Activated CD8-positive, alpha-beta T cell treated with anti-CD3 and anti-CD28 coated beads for 36 hours (primary cell): ENCODE measurements around the gene SPATA9. TPM values are rescaled to one million over a fixed set of nuclear protein-coding genes. Genes with fewer than 3 reads are reported as not detected.
A peak's percentile ranks its signal among the peaks of the same experiment; 100 is the strongest.

Experiments
- ATAC-seq: fragments of 200-7000 bp; cut with Tn5 transposase; one replicate; pipeline ENCODE4 v1.10.0; 2021; ENCODE audit warnings: mild to moderate bottlenecking, moderate library complexity
- CTCF ChIA-PET: fragments of 350-600 bp; sonication (Branson Sonifier 250); formaldehyde crosslinking; loops from one replicate; lab custom pipeline; 2021; ENCODE audit warnings: antibody characterized with exemption; lab: Charles Lee
- POLR2A ChIA-PET: fragments of 350-600 bp; sonication (Branson Sonifier 250); formaldehyde crosslinking; loops from one replicate; lab custom pipeline; 2021; ENCODE audit warnings: antibody characterized with exemption; lab: Charles Lee
- DNase-seq: peaks from one replicate; pipeline ENCODE4 v3.0.0-alpha.2; 2020
- H3K27ac Mint-ChIP-seq: one replicate; pipeline ENCODE4 v1.8.0; 2021; ENCODE audit warnings: mild to moderate bottlenecking, mixed read lengths
- H3K27me3 Mint-ChIP-seq: one replicate; pipeline ENCODE4 v1.8.0; 2021; ENCODE audit warnings: mixed read lengths
- H3K36me3 Mint-ChIP-seq: one replicate; pipeline ENCODE4 v1.8.0; 2021; ENCODE audit warnings: low read depth, mixed read lengths
- H3K4me1 Mint-ChIP-seq: one replicate; pipeline ENCODE4 v1.8.0; 2021; ENCODE audit warnings: low read depth, mixed read lengths
- H3K4me3 Mint-ChIP-seq: one replicate; pipeline ENCODE4 v1.8.0; 2021; ENCODE audit warnings: mild to moderate bottlenecking, moderate library complexity, mixed read lengths
- H3K9me3 Mint-ChIP-seq: one replicate; pipeline ENCODE4 v1.8.0; 2021; ENCODE audit warnings: mixed read lengths
- intact Hi-C: fragments of 100-400 bp; cut with micrococcal nuclease; formaldehyde crosslinking; loops from one replicate; pipeline ENCODE4 v1.10.0; 2022
- total RNA-seq, 2 experiments: library from RNA; stranded (reverse); gene quantifications; one replicate each; pipeline ENCODE4 v1.2.3, GENCODE V29; 2021
- TF ChIP-seq, protein P1 (sequence below): fragments of 200-600 bp; IDR thresholded peaks from one replicate; pipeline ENCODE4 v1.8.0; 2022; ENCODE audit warnings: antibody characterized with exemption, mild to moderate bottlenecking

SPATA9 gene
- total RNA-seq, 2 experiments from 2014 or later, result not detected

DNA sequence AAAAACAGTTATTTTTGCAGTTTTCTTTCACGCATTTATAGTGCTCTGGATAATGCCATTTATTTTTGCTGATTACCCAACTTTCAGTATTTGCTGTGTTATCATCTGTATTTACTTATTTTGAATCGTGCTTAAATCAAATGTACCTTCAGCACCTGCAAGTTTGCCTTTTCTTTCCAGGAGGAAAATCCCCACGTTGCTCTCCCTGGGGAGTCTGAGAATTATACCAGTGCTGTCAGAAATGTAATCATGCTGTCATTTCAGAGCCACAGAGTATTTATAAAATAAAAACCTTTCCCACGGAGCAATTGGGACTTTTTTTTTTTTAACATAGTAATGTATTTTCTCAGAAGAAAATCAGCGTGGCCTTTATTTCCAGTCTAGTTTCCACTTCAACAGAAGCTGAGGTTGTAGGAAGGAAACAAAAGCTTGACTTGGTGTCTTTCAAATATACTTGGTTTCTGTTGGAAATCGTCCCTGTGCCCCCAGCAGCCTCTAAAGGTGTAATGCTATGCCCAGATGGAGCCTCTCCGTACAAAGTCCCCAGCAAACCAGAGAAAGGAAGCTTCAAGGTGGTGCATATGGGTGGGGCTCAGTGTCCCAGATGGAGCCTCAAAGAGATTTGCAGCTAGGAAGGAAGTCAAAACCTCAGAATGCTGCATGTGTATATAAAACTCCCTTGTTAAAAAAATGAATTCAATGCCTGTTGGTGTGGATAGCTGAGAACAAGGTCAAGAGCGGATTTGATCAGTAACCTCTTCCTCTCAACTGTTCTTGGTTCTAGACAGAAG, 60.8 kb downstream of the SPATA9 start:
- DNase-seq, result peak; percentile 13
- intact Hi-C loops, result loop anchor here (5.0 kb wide), 1 partner anchor 65 kb away; the partner anchor contains the start of gene ARSK
- ATAC-seq, result no peak

DNA sequence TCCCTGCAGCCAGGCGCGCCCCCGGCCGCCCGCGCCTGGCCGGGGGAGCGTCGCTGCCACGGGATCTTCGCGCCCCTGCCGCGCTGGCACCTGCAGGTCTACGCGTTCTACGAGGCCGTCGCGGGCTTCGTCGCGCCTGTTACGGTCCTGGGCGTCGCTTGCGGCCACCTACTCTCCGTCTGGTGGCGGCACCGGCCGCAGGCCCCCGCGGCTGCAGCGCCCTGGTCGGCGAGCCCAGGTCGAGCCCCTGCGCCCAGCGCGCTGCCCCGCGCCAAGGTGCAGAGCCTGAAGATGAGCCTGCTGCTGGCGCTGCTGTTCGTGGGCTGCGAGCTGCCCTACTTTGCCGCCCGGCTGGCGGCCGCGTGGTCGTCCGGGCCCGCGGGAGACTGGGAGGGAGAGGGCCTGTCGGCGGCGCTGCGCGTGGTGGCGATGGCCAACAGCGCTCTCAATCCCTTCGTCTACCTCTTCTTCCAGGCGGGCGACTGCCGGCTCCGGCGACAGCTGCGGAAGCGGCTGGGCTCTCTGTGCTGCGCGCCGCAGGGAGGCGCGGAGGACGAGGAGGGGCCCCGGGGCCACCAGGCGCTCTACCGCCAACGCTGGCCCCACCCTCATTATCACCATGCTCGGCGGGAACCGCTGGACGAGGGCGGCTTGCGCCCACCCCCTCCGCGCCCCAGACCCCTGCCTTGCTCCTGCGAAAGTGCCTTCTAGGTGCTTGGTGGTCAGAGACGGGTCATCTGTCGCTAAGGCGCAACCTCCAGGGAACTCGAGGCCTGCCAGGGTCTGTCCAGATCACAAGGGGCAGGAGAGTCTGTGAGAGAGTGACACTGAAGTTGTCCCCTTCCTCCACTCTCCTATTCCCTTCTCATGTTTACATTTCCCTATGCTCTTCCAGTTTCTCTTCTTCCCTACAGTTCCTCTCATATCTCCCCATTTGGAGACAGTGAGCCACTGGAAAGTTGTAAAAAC, 61.6 kb downstream of the SPATA9 start:
- Mint-ChIP-seq H3K27me3 (peaks cover 1% of the 10 kb centered on the region), H3K36me3 (no peaks in the 10 kb centered on the region), H3K4me1 (peaks cover 36% of the 10 kb centered on the region), H3K27ac (peak overlapping the region; percentile 76), H3K9me3 (no peaks in the 10 kb centered on the region), H3K4me3 (peak overlapping the region; percentile 67)
- TF ChIP-seq, protein P1, sequence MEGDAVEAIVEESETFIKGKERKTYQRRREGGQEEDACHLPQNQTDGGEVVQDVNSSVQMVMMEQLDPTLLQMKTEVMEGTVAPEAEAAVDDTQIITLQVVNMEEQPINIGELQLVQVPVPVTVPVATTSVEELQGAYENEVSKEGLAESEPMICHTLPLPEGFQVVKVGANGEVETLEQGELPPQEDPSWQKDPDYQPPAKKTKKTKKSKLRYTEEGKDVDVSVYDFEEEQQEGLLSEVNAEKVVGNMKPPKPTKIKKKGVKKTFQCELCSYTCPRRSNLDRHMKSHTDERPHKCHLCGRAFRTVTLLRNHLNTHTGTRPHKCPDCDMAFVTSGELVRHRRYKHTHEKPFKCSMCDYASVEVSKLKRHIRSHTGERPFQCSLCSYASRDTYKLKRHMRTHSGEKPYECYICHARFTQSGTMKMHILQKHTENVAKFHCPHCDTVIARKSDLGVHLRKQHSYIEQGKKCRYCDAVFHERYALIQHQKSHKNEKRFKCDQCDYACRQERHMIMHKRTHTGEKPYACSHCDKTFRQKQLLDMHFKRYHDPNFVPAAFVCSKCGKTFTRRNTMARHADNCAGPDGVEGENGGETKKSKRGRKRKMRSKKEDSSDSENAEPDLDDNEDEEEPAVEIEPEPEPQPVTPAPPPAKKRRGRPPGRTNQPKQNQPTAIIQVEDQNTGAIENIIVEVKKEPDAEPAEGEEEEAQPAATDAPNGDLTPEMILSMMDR, result no peak
- ATAC-seq (peak; percentile 66), DNase-seq (peak; percentile 50)
- ChIA-PET POLR2A (interaction anchor here (1.6 to 4.3 kb wide), 2 partner anchors 10 to 26 kb away, joined by 6 to 23 read pairs; partner anchors contain the start of gene RFESD), CTCF (interaction anchor here (1.3 kb wide), 1 partner anchor 16 kb away, joined by 3 read pairs; no protein-coding TSS in a partner anchor)
- intact Hi-C loops, result loop anchor here (5.0 kb wide), 1 partner anchor 64 kb away; the partner anchor contains the start of gene ARSK

More for the DNA sequence above, 60.8 kb downstream of the SPATA9 start:
- H3K27me3 Mint-ChIP-seq, result peaks cover 1% of the 10 kb centered on the region
- no peaks in the 10 kb centered on the region for H3K36me3 Mint-ChIP-seq
- TF ChIP-seq, protein P1, result no peak
- ChIA-PET POLR2A (interaction anchor here (1.1 to 4.3 kb wide), 3 partner anchors 9 to 18 kb away, joined by 4 to 23 read pairs (median 4); no protein-coding TSS in a partner anchor), CTCF (interaction anchor here (0.7 to 2.3 kb wide), 7 partner anchors 9 to 1329 kb away, joined by 3 to 8 read pairs (median 3); partner anchors contain the start of gene RFESD)
- peak overlapping the region; percentile 76 for H3K27ac Mint-ChIP-seq
- H3K4me1 Mint-ChIP-seq, result peaks cover 35% of the 10 kb centered on the region
- H3K9me3 Mint-ChIP-seq, result no peaks in the 10 kb centered on the region
- peak overlapping the region; percentile 67 for H3K4me3 Mint-ChIP-seq

DNA sequence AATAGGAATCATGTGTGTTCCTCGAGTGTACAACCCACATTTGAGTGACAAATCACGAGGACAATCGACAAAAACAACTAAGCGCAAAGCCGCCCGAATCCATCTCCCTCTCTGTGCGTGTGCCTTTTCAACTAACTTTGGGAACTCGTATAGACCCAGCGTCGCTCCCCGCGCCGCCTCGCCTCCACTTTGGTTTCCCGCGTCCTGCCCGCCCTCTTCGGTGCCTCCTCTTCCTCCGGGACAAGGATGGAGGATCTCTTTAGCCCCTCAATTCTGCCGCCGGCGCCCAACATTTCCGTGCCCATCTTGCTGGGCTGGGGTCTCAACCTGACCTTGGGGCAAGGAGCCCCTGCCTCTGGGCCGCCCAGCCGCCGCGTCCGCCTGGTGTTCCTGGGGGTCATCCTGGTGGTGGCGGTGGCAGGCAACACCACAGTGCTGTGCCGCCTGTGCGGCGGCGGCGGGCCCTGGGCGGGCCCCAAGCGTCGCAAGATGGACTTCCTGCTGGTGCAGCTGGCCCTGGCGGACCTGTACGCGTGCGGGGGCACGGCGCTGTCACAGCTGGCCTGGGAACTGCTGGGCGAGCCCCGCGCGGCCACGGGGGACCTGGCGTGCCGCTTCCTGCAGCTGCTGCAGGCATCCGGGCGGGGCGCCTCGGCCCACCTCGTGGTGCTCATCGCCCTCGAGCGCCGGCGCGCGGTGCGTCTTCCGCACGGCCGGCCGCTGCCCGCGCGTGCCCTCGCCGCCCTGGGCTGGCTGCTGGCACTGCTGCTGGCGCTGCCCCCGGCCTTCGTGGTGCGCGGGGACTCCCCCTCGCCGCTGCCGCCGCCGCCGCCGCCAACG, 62.5 kb downstream of the SPATA9 start, which contains the start of gene GPR150:
TSS of gene GPR150 (plus strand) at position 58 of the 840 bp plus-strand sequence. CDS start at position 247, 189 bp downstream.
- TF ChIP-seq, protein P1, result peak; percentile 26
- H3K27ac Mint-ChIP-seq, result peak within 1 kb of the TSS; percentile 76
- intact Hi-C loops, result loop anchor here (5.0 kb wide), 1 partner anchor 63 kb away; the partner anchor contains the start of gene ARSK
- ATAC-seq (peak; percentile 73), DNase-seq (peak; percentile 79)
- H3K4me3 Mint-ChIP-seq, result peak within 1 kb of the TSS; percentile 78
- ChIA-PET POLR2A (interaction anchor here (1.6 to 4.3 kb wide), 2 partner anchors 11 to 27 kb away, joined by 6 to 23 read pairs; partner anchors contain the start of gene RFESD), CTCF (interaction anchor here (0.6 to 1.0 kb wide), 2 partner anchors 11 kb away, joined by 4 read pairs; no protein-coding TSS in a partner anchor)
- H3K36me3 Mint-ChIP-seq, result no peaks in the 10 kb centered on the region
- H3K27me3 Mint-ChIP-seq, result peaks cover 1% of the 10 kb centered on the region
- H3K4me1 Mint-ChIP-seq, result peaks cover 39% of the 10 kb centered on the region
- H3K9me3 Mint-ChIP-seq, result no peaks in the 10 kb centered on the region

DNA sequence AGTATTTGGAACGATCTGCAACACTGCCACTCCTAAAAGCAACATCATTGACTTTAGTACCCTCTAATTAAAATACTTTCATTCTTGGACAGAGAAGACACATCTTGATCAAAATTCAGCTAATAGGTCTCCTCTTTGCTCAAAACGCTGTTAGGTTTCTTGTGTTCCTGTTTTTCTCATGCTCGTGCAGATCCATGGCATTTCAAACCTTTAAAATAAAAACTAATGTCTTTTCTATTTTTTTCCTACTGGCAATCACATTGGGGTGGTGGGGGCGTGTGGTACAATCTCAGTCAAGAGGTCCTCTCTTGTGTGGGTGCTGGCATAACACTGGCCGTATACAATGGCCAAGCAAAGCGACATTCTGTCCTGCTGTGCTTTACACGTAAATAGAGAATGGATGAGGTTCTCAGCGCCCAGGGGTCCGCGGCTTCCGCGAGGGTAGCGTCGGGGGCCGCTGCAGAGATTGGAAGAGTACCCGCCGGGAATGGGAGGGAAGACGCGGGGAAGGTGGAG, 63.2 kb downstream of the SPATA9 start:
- DNase-seq (peak; percentile 14), ATAC-seq (no peak)
- Mint-ChIP-seq H3K36me3 (peaks cover 4% of the 10 kb centered on the region), H3K27ac (peak overlapping the region; percentile 76), H3K9me3 (no peaks in the 10 kb centered on the region), H3K4me3 (peak overlapping the region; percentile 78), H3K4me1 (peaks cover 46% of the 10 kb centered on the region), H3K27me3 (peaks cover 1% of the 10 kb centered on the region)
- intact Hi-C loops, result loop anchor here (5.0 kb wide), 1 partner anchor 62 kb away; the partner anchor contains the start of gene ARSK
- TF ChIP-seq, protein P1, result no peak
- ChIA-PET CTCF (interaction anchor here (1.0 to 1.4 kb wide), 2 partner anchors 12 to 17 kb away, joined by 3 to 4 read pairs; no protein-coding TSS in a partner anchor), POLR2A (interaction anchor here (0.5 kb wide), 1 partner anchor 27 kb away, joined by 3 read pairs; the partner anchor contains the start of gene RFESD)
